K562 (cell line): ENCODE measurements around the gene SLC29A2. TPM values are rescaled to one million over a fixed set of nuclear protein-coding genes. Genes with fewer than 3 reads are reported as not detected.

ENCODE experiments used
- CBFA2T2 ChIP-seq: fragments of 450-650 bp; conservative IDR thresholded peaks from 2 replicates; pipeline ENCODE4 v1.6.1; 2017; ENCODE audit warnings: mild to moderate bottlenecking
- GATA2 ChIP-seq: sonication (generic); formaldehyde crosslinking; IDR thresholded peaks from 2 replicates; pipeline ENCODE4 v1.4.0; 2020; ENCODE audit warnings: mild to moderate bottlenecking, missing genetic modification reagents
- KAT2B ChIP-seq: IDR thresholded peaks from one replicate; pipeline ENCODE4 v1.6.1; 2012; ENCODE audit warnings: low read depth, mild to moderate bottlenecking, control low read depth, inconsistent platforms, low read length, moderate library complexity
- NCOR1 ChIP-seq: fragments of 450-650 bp; IDR thresholded peaks from 2 replicates; pipeline ENCODE4 v1.6.1; 2016; ENCODE audit warnings: mild to moderate bottlenecking, moderate library complexity
- NR2C1 ChIP-seq, 2 experiments: fragments of 450-650 bp; IDR thresholded peaks; 2 replicates each; pipeline ENCODE4 v1.6.1; 2017; ENCODE audit warnings: mild to moderate bottlenecking in 2 of 2, antibody characterized with exemption in 1 of 2, inconsistent platforms in 1 of 2, missing compliant biosample characterization in 1 of 2, missing genetic modification characterization in 1 of 2
- SIN3A ChIP-seq, 2 experiments: fragments of 150-350 bp in 1 of 2; IDR thresholded peaks; 2 replicates each; pipeline ENCODE4 v1.6.1; 2011 to 2016; ENCODE audit warnings: borderline replicate concordance in 2 of 2, low read depth in 2 of 2, low read length in 2 of 2, mild to moderate bottlenecking in 2 of 2, moderate library complexity in 2 of 2; ENCODE audit not compliant: control insufficient read depth in 1 of 2
- TBL1XR1 ChIP-seq, 2 experiments: IDR thresholded peaks; 2 replicates each; pipeline ENCODE4 v1.6.1; 2012; ENCODE audit warnings: improper control_type of control experiment in 2 of 2, low read length in 2 of 2, mild to moderate bottlenecking in 1 of 2
- ZNF143 ChIP-seq: sonication (generic); formaldehyde crosslinking; IDR thresholded peaks from 2 replicates; pipeline ENCODE4 v1.9.0; 2022; ENCODE audit warnings: mild to moderate bottlenecking, missing genetic modification reagents
- ZNF311 ChIP-seq: fragments of 250-450 bp; sonication (Bioruptor Pico); IDR thresholded peaks from 2 replicates; pipeline ENCODE4 v1.4.0; 2020; ENCODE audit warnings: mild to moderate bottlenecking, moderate library complexity
- polyA plus RNA-seq, 8 experiments: library from polyadenylated mRNA; depleted of rRNA in 4 of 8; stranded (reverse) in 5 of 8; unstranded in 3 of 8; fragments of >200 nt; fragmentation: Nextera tagmentation in 2 of 8; fragmentation: Illumina TruSeq in 1 of 8; extraction: Ambion mirVana in 2 of 8; extraction: Trizol in 1 of 8; gene quantifications; 2 replicates each; pipeline versions ENCODE4 v1.2.1 to v1.2.3, GENCODE V29; 2011 to 2014; ENCODE audit warnings: inconsistent platforms in 1 of 8, missing spikeins in 1 of 8
- total RNA-seq, 7 experiments: library from RNA; depleted of rRNA in 6 of 7; stranded (reverse); fragments of >200 nt in 6 of 7; fragmentation: Illumina TruSeq in 2 of 7; extraction: Trizol in 2 of 7; gene quantifications; 2 replicates each; pipeline versions ENCODE4 v1.2.1 to v1.2.3, GENCODE V29; 2011 to 2021; ENCODE audit warnings: low replicate concordance in 1 of 7
- TF ChIP-seq, protein P1 (sequence below), 2 experiments: fragments of 450-650 bp; formaldehyde crosslinking in 1 of 2; IDR thresholded peaks; 2 replicates each; pipeline versions ENCODE4 v1.4.0 to v1.6.1; 2014 to 2020; ENCODE audit warnings: mild to moderate bottlenecking in 2 of 2, borderline replicate concordance in 1 of 2, low read depth in 1 of 2
- TF ChIP-seq, protein P2 (sequence below): sonication (generic); formaldehyde crosslinking; IDR thresholded peaks from 2 replicates; pipeline ENCODE4 v1.9.0; 2022; ENCODE audit warnings: mild to moderate bottlenecking, missing genetic modification reagents
- TF ChIP-seq, protein P3 (sequence below): sonication (generic); formaldehyde crosslinking; IDR thresholded peaks from 2 replicates; pipeline ENCODE4 v1.9.0; 2022; ENCODE audit warnings: mild to moderate bottlenecking, missing genetic modification reagents
- TF ChIP-seq, protein P4 (sequence below): sonication (generic); formaldehyde crosslinking; IDR thresholded peaks from 2 replicates; pipeline ENCODE4 v1.4.0; 2020; ENCODE audit warnings: mild to moderate bottlenecking, missing genetic modification reagents

The SLC29A2 gene
- total and polyA plus RNA-seq, 9 of the 15 experiments (the other 6 are each of a cell fraction or from before 2014, with no cell fraction given), result 2.4 to 48.6 (median 14.2) TPM

DNA sequence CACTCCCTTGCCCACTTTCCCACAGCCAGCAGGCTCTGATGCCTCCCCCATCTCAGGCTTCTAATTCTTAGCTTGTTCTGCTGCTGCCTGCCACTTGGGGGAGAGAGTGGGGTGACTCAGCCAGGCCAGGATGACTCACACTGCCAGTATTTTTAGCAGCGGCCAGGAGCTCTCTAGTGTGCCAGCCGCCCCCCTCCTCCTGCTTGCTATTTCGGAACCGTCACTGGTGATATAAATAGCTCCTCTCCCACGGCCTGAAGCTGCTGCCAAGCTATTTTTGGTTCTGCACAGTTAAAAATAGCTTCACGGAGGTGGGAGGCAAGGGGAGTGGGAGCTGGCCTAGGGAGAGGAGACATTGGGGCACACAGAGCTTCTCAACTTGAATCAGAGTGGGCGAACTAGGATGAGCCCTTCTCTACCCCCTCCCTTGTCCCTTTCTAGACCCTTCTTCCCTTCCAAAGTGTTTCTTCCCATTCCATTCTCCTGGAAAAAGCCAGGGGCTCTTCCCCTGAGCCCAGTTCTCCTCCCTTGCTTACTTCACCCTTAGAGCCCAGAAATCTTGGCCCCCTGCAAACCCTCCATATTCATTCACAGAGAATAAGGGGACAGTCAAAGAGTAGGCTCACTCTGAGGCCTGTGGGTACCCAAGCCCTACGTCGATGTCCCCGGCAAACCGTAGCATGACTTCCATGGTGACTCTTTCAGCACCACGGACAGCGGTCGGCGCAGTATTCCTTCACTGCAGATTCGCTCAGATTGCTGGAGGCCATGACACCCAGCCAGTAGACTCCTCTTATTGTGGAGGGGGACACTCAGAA, 46.8 kb upstream of the SLC29A2 start (continued):
- TF ChIP-seq, protein P1, sequence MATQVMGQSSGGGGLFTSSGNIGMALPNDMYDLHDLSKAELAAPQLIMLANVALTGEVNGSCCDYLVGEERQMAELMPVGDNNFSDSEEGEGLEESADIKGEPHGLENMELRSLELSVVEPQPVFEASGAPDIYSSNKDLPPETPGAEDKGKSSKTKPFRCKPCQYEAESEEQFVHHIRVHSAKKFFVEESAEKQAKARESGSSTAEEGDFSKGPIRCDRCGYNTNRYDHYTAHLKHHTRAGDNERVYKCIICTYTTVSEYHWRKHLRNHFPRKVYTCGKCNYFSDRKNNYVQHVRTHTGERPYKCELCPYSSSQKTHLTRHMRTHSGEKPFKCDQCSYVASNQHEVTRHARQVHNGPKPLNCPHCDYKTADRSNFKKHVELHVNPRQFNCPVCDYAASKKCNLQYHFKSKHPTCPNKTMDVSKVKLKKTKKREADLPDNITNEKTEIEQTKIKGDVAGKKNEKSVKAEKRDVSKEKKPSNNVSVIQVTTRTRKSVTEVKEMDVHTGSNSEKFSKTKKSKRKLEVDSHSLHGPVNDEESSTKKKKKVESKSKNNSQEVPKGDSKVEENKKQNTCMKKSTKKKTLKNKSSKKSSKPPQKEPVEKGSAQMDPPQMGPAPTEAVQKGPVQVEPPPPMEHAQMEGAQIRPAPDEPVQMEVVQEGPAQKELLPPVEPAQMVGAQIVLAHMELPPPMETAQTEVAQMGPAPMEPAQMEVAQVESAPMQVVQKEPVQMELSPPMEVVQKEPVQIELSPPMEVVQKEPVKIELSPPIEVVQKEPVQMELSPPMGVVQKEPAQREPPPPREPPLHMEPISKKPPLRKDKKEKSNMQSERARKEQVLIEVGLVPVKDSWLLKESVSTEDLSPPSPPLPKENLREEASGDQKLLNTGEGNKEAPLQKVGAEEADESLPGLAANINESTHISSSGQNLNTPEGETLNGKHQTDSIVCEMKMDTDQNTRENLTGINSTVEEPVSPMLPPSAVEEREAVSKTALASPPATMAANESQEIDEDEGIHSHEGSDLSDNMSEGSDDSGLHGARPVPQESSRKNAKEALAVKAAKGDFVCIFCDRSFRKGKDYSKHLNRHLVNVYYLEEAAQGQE (IDR thresholded peaks at IDR 0.05; ENCODE audit: borderline replicate concordance), result peak; percentile 99
- TF ChIP-seq, protein P1 (CRISPR knock-in tag; IDR thresholded peaks at IDR 0.05; ENCODE audit: low read depth), result peak; percentile 98
- TF ChIP-seq GATA2 (peak; percentile 51; the same call in 1 of the 2 replicates), KAT2B (no peak), TBL1XR1 (IDR thresholded peaks at IDR 0.05; ENCODE audit: low read length in 2 of 2) (peak in 1 of 2 experiments; percentile 40; a peak in 1 of 4 replicates), ZNF311 (CRISPR knock-in tag) (0 out of 2 replicates have a peak, but pooled peaks have one; percentile 16), NCOR1 (peak; percentile 87), NR2C1 (IDR thresholded peaks at IDR 0.05) (no peak), NR2C1 (tag; IDR thresholded peaks at IDR 0.05) (0 out of 2 replicates have a peak, but pooled peaks have one; percentile 24), CBFA2T2 (0 out of 2 replicates have a peak, but pooled peaks have one; percentile 11), ZNF143 (CRISPR knock-in tag) (0 out of 2 replicates have a peak, but pooled peaks have one; percentile 29), SIN3A (IDR thresholded peaks at IDR 0.05; ENCODE audit: borderline replicate concordance in 2 of 2, control insufficient read depth in 1 of 2, low read depth in 2 of 2, low read length in 2 of 2) (peak; percentile 53 to 62; a peak in 2 of 4 replicates)
- TF ChIP-seq, protein P2, sequence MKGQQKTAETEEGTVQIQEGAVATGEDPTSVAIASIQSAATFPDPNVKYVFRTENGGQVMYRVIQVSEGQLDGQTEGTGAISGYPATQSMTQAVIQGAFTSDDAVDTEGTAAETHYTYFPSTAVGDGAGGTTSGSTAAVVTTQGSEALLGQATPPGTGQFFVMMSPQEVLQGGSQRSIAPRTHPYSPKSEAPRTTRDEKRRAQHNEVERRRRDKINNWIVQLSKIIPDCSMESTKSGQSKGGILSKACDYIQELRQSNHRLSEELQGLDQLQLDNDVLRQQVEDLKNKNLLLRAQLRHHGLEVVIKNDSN (CRISPR knock-in tag), result peak; percentile 22; the same call in 1 of the 2 replicates
- TF ChIP-seq, protein P3, sequence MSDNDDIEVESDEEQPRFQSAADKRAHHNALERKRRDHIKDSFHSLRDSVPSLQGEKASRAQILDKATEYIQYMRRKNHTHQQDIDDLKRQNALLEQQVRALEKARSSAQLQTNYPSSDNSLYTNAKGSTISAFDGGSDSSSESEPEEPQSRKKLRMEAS (CRISPR knock-in tag), result peak; percentile 40; the same call in 1 of the 2 replicates
- TF ChIP-seq, protein P4, sequence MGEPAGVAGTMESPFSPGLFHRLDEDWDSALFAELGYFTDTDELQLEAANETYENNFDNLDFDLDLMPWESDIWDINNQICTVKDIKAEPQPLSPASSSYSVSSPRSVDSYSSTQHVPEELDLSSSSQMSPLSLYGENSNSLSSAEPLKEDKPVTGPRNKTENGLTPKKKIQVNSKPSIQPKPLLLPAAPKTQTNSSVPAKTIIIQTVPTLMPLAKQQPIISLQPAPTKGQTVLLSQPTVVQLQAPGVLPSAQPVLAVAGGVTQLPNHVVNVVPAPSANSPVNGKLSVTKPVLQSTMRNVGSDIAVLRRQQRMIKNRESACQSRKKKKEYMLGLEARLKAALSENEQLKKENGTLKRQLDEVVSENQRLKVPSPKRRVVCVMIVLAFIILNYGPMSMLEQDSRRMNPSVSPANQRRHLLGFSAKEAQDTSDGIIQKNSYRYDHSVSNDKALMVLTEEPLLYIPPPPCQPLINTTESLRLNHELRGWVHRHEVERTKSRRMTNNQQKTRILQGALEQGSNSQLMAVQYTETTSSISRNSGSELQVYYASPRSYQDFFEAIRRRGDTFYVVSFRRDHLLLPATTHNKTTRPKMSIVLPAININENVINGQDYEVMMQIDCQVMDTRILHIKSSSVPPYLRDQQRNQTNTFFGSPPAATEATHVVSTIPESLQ (CRISPR knock-in tag), result peak; percentile 86; the same call in 1 of the 2 replicates
